NCI-H510A treated with DMSO at 0.1 percent for 48 hours (cell line): ENCODE data around the gene ALG12.

Source experiments
- DNase-seq: peaks from one replicate; lab custom pipeline; 2025; lab: John Stamatoyannopoulos, UW

ALG12 gene

DNA sequence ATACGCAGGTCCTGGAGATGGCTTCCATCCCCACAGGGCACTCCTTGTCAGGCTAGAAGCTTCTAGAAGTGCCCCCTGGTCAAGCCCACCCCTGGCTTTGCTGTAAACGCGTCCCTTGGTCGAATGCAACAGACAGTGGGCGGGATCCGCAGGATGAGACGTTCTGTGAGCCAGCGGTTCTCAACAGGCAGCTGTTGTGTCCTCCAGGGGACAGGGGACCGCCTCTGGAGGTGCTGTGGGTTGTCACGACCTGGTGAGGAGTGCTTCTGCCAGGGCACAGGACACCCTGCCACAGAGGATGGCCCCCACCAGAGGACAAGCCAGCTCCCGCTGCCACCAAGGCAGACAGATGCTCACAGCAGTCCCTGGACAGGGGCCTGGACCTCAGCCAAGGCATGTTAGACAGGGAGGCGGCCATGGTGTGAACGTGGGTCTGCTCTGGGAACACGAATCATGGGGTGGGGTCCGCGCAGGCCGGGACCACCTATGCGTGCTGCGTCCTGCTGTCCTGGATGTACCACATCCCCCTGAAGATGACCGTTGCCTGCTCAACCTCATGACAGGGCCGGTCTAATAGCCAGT is 11.8 kb upstream of the ALG12 start:
- no peak for DNase-seq

DNA sequence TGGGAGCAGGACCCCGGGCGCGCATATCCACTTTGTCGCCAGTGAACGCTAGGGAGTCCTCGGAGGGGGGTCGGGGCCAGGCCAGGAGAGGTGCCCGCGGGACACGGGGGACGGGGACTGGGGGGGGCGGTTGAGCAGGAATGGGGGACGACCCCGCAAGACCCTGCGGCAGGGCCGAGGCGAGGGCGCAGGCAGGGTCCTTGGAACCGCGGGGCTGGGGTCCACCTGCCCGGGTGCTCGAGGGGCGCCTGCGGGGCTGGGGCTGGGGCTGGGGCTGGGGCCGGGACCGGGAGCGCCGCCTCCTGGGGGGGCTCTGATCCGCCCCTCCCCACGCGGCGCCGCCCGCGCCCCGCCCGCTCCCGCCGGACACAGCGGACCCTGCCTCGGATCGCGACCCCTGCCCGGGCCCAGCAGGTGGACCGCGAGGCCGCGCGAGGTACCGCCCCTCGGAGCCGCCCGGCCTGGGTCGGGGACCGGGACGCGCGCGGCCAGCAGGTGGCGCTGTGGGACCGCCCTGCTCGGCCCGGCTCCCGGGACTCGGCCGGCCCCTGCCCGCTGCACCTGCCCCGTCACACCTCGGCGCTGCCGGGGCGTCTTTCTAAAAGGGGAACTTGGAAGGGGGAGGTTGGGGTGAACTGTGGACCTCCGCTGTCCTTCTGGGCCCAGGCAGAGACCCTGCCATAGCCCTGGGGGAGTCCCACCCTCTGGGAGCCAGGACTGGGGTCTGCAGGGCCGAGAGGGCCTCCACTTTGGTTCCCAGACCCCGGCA is 11.2 kb upstream of the ALG12 start:
- no peak for DNase-seq

- DNase-seq: no peak
These were observed 10.4 kb upstream of the ALG12 start for GRCh38 chr22:49928555-49929210.

- no peak for DNase-seq
These were observed 9.9 kb upstream of the ALG12 start for GRCh38 chr22:49928185-49928495.

DNA sequence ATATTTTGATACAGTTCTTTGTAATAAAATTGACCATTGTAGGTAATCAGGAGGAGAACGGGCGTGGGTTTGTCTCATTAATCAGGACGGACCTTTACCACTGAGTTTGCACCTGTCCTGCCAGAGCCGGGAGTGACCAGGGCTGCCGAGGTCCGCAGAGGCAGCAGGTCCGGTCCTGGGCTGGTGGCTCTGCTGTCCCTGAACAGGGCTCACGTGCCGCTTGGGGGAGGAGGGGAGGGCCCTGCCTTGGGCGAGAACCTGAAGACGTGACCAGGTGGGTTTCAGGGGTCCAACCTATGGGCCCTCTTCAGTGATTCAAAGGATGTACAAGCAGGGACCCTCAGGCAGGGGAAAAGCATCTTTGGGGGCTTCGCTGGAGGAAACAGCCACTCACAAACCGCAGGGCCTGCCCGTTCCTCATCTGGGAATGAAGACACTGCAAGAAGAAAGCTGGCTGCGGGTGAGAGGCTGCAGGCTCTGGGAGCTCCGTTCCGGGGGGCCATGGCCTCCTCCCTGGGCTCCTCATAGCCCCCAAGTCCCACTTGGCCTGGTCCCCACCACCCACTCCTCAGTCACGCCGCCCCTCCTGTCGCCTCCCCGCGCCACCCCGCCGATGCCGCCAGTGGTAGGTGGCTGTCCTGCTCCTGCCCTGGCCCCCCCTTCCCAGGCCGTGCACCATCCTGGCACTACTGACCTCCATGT is 9.4 kb upstream of the ALG12 start:
- DNase-seq: no peak

DNA sequence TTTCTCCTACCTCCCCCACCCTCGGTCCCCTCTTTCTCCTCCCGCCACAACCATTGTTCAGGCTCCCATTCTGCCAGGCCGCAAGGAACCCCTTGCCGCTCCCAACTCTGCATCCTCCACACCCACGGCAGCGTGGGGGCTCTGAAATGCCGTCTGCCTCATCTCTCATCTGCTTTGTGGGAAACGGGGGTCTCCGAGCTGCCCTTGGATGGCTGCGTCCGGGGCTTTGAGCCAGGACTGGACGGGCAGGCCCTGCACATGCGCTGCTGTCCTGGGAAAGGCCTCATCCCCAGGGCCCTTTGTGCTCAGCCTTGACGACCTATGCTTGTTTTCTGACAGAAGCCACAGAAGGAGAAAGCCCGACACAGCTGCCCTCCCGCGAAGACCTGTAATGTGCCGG is 8.7 kb upstream of the ALG12 start:
- DNase-seq: no peak

DNA sequence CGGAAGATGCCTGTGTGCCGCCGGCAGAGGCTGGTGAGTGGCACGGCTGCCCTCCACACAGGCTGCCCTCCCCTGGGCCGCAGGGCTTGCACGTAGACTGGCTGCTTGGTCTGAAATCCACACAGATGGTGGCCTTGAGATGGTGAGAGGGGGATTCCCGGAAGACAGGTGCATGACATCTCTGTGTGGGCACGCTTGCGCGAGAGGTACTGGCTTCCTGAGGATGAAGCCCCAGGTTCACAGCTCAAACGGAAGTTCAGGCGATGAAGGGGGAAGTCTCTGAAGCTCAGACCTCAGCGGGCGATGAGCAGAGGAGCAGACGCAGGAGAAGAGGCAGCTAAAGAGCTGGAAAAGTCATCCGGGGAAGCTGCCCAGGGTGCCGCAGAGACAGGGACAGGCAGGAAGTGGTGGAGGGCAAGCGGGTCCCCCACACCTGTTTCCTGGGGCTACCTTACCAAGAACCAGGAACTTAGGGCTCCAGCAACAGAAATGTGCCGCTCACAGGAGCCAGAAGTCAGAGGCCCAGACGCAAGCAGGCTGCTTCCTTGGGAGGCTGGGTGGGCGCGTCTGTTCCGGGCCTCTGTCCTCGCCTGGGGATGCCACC is 7.4 kb upstream of the ALG12 start:
- no peak for DNase-seq

- no peak for DNase-seq
These were observed 6.0 kb upstream of the ALG12 start for GRCh38 chr22:49924113-49924833.

DNA sequence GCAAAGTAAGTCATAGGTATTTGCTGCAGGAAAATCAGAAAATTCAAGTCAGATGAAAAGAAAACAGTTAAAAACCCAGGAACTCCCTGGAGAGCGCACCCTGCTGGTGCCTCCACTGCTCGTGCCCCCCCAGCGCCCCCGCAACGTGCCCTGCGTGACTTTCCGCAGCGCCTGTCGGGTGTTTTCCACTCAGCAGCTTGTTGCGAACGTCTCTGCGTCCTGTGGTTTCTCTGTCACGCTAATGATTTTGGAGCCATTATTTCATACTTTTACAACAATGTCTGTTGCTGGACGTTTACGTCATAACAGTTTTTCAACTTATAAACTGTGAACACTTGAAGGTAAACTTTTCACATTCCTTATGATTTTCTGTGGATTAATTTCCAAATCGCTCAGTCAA is 5.2 kb upstream of the ALG12 start:
- DNase-seq: no peak

- no peak for DNase-seq
These were observed 4.7 kb upstream of the ALG12 start for GRCh38 chr22:49922926-49923325.

DNA sequence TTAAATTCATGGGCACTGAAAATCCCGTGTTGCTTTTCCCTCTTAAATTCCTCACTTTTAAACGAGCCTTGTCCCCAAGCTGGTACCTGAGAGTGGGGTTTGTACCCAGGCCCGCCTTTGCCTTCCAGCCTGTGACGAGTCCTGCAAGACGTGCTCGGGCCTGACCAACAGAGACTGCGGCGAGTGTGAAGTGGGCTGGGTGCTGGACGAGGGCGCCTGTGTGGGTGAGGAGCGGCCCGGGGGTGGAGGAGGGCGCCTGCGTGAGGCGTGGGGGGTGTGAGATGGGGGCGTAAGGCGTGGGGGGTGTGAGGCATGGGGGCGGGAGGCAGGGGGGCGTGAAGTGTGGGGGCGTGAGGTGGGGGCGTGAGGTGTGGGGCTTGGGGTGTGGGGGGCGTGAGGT is 4.2 kb upstream of the ALG12 start:
- DNase-seq: no peak

- no peak for DNase-seq
These were observed 3.5 kb upstream of the ALG12 start for GRCh38 chr22:49921508-49922278.

DNA sequence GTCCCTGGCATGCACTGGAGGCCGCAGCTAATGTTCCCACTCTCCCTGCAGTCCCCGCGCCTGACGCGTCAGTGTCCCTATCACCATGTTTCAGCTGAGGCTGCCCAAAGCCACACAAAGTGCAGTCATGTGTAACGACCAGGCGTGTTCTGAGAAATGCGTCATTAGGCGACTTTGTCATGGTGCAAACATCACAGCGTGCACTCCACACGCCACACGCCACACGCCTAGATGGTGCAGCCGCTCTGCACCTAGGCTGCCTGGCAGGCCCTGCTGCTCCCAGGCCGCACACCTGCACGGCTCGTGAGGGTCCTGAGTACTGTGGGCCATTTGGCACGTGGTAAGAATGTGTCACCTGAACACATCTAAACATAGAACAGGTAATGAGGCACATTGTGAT is 2.6 kb upstream of the ALG12 start:
- DNase-seq: no peak

DNA sequence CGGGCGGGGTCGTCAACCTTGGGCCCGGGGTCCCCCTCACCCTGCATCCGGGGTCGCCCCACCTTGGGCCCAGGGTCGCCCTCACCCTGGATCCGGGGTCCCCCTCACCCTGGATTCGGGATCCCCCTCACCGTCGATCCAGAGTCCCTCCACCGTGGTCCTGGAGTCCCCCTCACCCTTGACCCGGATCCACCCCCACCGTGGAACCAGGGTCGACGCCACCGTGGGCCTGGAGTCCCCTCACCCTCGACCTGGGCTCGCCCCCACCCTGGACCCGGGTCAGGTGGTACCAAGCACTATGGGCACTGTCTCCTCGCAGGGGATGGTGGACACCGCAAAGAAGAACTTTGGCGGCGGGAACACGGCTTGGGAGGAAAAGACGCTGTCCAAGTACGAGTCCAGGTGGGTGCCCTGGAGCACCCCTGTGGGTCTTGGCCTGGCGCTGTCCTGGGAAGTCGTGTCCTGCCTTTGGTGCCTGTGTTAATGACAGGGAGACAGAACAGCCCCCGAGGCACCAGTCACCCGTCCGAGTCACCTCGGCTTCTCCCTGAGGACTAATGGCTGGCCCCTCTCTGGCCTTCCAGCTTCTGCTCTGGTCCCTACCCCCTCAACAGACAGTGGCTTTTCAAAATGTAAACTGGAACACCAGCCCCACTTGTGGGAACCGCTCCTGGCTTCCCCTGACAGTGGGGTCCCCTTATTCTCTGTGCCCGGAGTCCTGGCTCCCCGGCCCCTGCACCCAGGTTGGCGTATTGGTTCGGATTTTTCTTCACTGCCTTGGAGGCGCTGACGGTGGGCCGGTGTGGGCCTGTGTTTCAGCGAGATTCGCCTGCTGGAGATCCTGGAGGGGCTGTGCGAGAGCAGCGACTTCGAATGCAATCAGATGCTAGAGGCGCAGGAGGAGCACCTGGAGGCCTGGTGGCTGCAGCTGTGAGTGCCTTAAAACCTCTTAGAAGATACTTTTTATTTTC is 958 bp upstream of the ALG12 start:
- DNase-seq: no peak

DNA sequence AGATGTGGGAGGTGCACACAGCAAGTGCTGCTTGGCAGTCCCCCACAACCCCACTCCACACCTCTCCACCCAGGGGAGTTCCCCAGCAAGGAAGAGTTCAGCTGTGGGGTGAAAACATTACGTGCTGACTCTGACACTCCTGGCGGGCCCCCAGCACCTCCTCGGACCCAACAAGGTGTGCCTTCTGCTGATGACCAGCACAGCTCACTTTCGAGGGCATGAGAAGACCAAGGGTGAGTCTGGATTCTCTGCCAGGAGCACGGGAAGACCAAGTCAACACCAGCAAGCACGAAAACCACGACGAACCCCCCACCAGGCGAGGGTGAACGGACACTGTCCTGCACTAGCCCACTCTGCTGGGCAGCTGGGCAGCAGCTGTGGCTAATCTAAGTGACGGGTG is 1.4 kb downstream of the ALG12 start:
- no peak for DNase-seq

- DNase-seq: no peak
These were observed 2.6 kb downstream of the ALG12 start for GRCh38 chr22:49915610-49916009.

DNA sequence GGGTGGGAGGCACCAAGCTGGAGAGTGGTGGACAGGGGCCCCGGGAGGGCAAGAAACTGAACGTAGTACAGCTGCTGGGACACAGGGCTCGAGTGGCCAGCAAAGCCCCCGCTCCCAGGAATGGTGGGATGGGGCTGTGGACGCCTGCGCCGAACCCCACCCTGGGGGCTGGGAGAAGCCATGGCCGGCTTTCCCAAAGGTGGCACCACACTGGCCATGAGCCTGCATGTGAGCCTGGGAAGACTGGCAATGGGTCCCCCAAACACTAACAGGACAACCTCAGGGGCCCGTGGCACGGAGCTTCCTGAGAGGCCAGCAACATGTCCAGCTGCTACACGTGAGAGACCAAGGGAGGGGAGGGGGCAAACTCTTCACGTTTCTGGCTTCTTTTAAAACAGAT is 4.0 kb downstream of the ALG12 start:
- no peak for DNase-seq

DNA sequence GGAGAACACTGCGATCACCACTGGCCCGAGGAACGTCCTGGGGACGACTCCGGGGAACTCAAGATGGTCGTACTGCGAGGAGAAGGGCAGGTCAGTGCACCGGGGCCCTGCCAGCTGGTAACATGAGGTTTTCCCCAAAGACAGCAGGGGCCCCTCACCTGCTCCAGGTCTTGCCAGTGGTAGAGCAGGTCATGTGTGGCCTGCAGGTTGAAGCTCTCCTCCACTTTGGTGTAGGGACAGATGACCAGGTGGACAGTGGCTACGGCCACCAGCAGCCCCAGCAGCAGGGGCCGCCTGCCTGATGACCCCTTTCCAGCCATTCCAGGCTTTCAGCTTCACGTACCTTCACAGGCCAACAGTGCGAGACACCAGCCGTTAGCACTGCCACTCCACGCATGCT is 4.8 kb downstream of the ALG12 start:
- no peak for DNase-seq

- DNase-seq: no peak
These were observed 5.2 kb downstream of the ALG12 start for GRCh38 chr22:49913026-49913425.
